Transverse colon (tissue), 4 donors: ENCODE measurements around the gene PDZD2. TPM values are rescaled to one million over a fixed set of nuclear protein-coding genes. Genes with fewer than 3 reads are reported as not detected.

ENCODE experiments used
- DNase-seq: peaks from one replicate; pipeline ENCODE4 v3.0.0-alpha.2; 2019
- H3K27ac ChIP-seq, 4 donors: fragments of 200-600 bp; sonication (generic); 2 replicates each; pipeline ENCODE4 v1.5.1; 2016 to 2018; ENCODE audit warnings: inconsistent platforms in 4 of 4
- H3K27me3 ChIP-seq: fragments of 200-600 bp; sonication (generic); 2 replicates; pipeline ENCODE4 v1.5.1; 2017; ENCODE audit warnings: inconsistent platforms
- H3K36me3 ChIP-seq, 4 donors: fragments of 200-600 bp; sonication (generic); 2 replicates each; pipeline ENCODE4 v1.5.1; 2017 to 2019; ENCODE audit warnings: inconsistent platforms in 4 of 4
- H3K4me1 ChIP-seq, 4 donors: fragments of 200-600 bp; sonication (generic); 2 replicates each; pipeline ENCODE4 v1.5.1; 2017 to 2020; ENCODE audit warnings: inconsistent platforms in 4 of 4
- H3K4me3 ChIP-seq, 4 donors: fragments of 200-600 bp; sonication (generic); 1 replicate in 1 of 4; 2 replicates in 3 of 4; pipeline versions ENCODE4 v1.5.1 to v1.6.1; 2017 to 2019; ENCODE audit warnings: inconsistent platforms in 4 of 4
- H3K9me3 ChIP-seq, 2 donors: fragments of 200-600 bp; sonication (generic); 2 replicates each; pipeline ENCODE4 v1.5.1; 2017 to 2019; ENCODE audit warnings: inconsistent platforms in 2 of 2
- CTCF ChIP-seq, 5 experiments: fragments of 200-600 bp in 3 of 5; fragments of 450-650 bp in 2 of 5; sonication (generic) in 3 of 5; IDR thresholded peaks; 1 replicate in 2 of 5; 2 replicates in 3 of 5; pipeline ENCODE4 v1.5.1; 2016 to 2017; ENCODE audit warnings: antibody characterized with exemption in 5 of 5, inconsistent platforms in 3 of 5, mild to moderate bottlenecking in 2 of 5, moderate library complexity in 1 of 5
- EP300 ChIP-seq: sonication (generic); formaldehyde crosslinking; IDR thresholded peaks from one replicate; pipeline ENCODE4 v1.6.1; 2017; ENCODE audit warnings: antibody characterized with exemption, low read depth
- POLR2A ChIP-seq: fragments of 450-650 bp; IDR thresholded peaks from one replicate; pipeline ENCODE4 v1.6.1; 2016; ENCODE audit warnings: antibody characterized with exemption, mild to moderate bottlenecking, moderate library complexity
- POLR2AphosphoS5 ChIP-seq, 3 donors: sonication (generic); formaldehyde crosslinking; IDR thresholded peaks; one replicate each; pipeline ENCODE4 v1.6.1; 2016; ENCODE audit warnings: antibody characterized with exemption in 3 of 3
- WGBS, 2 donors: methylation state at CpG; one replicate each; pipeline ENCODE4 v1.1.5; 2018; ENCODE audit warnings: low coverage in 1 of 2; 5-methylcytosine and 5-hydroxymethylcytosine counted together
- in situ Hi-C, 4 donors: fragments of 200-750 bp; cut with MboI; loops; one replicate each; pipeline versions ENCODE4 v1.15.0 to v1.15.1; 2017; ENCODE audit warnings: low sequenced_read_pairs in 3 of 4, low pct_ligation_motif_present in 1 of 4, low pct_unique_long_range_greater_than_20kb in 1 of 4
- intact Hi-C: fragments of 100-400 bp; cut with DNase I; formaldehyde crosslinking; loops from one replicate; pipeline ENCODE4 v1.15.1; 2023; ENCODE audit warnings: low total_unique reads
- total RNA-seq, 4 donors: library from RNA; depleted of rRNA; stranded (reverse); fragments of >200 nt; gene quantifications; one replicate each; pipeline ENCODE4 v1.1.0, GENCODE V29; 2016

The PDZD2 gene
- total RNA-seq, 4 donors from 2014 or later = 2.0 to 3.7 (median 2.8) TPM

GRCh38 chr5:31741496-31741895 is 102.6 kb downstream of the PDZD2 start:
- Histone ChIP-seq H3K36me3 (no peaks in the 10 kb centered on the region), H3K27ac (no peak overlapping the region), H3K4me1 (no peaks in the 10 kb centered on the region), H3K27me3 (no peaks in the 10 kb centered on the region), H3K9me3 (no peaks in the 10 kb centered on the region), H3K4me3 (no peak overlapping the region)
- DNase-seq = no peak
- in situ Hi-C loops (no loop called here), intact Hi-C loops (no loop called here)
- TF ChIP-seq POLR2A = no peak
- TF ChIP-seq EP300 = no peak
- no peak for TF ChIP-seq POLR2AphosphoS5 (IDR thresholded peaks at IDR 0.05)
- no peak for TF ChIP-seq CTCF (IDR thresholded peaks at IDR 0.05)
- WGBS, 2 donors = 33 to 55% methylated on average over 1 of the region's 1 CpG

DNA sequence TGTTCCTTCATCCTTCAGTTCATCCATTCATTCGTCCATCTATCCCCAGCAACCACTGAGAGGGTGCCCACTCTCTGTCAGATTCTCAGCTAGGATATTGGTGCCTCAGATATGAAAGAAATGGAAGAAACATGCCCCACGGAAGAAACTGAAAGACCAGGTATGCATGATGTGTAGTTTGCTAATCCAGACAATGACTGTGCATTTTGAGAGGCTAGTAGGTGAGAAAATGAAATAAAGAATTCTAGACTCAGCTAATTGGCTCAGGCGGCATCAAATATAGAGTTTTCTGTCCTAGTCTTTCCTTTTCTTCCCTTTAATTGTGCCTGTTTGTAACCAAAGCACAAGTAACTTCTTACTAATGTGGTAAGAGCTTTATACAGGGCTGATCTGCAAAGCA is 104.7 kb downstream of the PDZD2 start:
- intact Hi-C loops = no loop called here
- no peaks in the 10 kb centered on the region for H3K27me3 ChIP-seq
- no peaks in the 10 kb centered on the region for H3K9me3 ChIP-seq
- no peak for DNase-seq
- no peak overlapping the region for H3K4me3 ChIP-seq
- WGBS, 2 donors = 72 to 80% methylated on average over 3 of the region's 3 CpGs
- H3K4me1 ChIP-seq = no peaks in the 10 kb centered on the region
- no peaks in the 10 kb centered on the region for H3K36me3 ChIP-seq
- in situ Hi-C loops = no loop called here
- no peak for TF ChIP-seq POLR2A
- H3K27ac ChIP-seq = no peak overlapping the region

DNA sequence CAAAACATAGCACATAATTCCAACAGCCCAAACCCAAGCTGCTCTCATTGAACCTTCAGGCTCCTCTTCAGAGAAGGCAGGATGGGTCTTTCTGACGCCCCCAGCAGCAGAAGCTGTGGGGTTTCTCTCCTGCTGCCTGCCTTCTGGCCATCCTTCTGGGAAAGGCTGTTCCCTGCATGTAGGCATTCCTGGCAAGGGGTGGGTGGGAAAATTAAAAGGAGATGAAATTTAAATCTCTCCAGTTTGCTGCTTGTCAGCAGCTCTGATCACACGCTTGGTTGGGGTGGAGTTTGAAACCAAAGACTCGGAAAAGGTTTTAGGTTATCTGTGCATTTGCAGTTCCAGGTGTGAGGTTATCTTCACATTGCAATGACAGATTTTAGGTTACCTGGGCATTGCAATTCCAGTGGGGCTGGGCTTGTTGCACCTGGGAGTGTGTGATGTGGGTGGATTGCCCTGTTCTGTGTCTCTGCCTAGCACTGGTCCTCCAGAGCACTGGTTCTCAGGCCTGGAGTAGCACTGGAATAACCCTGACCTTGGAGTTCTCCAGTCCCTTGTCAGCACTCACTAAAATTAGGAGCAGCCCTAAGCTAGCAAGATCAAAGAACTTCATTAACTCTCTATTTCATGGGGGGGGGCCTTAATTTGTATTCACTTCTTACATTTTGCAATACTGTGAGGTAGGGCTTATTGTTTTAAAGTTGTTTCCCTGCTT is 109.7 kb downstream of the PDZD2 start:
- TF ChIP-seq POLR2A = no peak
- TF ChIP-seq CTCF (IDR thresholded peaks at IDR 0.05) = no peak
- no peak for TF ChIP-seq POLR2AphosphoS5 (IDR thresholded peaks at IDR 0.05)
- TF ChIP-seq EP300 = no peak
- in situ Hi-C loops = no loop called here

GRCh38 chr5:31750215-31750614 is 111.3 kb downstream of the PDZD2 start:
- intact Hi-C loops (no loop called here), in situ Hi-C loops (no loop called here)
- TF ChIP-seq POLR2AphosphoS5 (IDR thresholded peaks at IDR 0.05) = no peak
- no peak for TF ChIP-seq POLR2A
- no peak for TF ChIP-seq EP300
- TF ChIP-seq CTCF (IDR thresholded peaks at IDR 0.05) = no peak
- Histone ChIP-seq H3K36me3 (no peaks in the 10 kb centered on the region), H3K27me3 (no peaks in the 10 kb centered on the region), H3K4me1 (no peaks in the 10 kb centered on the region), H3K4me3 (no peak overlapping the region), H3K27ac (no peak overlapping the region), H3K9me3 (no peaks in the 10 kb centered on the region)
- no peak for DNase-seq
- WGBS, 2 donors = 88% methylated on average over 12 of the region's 12 CpGs; no CpG with 5 or more reads in 1 of the 2 donors

More for the DNA sequence above, 109.7 kb downstream of the PDZD2 start:
- Histone ChIP-seq H3K27me3 (no peaks in the 10 kb centered on the region), H3K27ac (no peak overlapping the region), H3K4me3 (no peak overlapping the region), H3K4me1 (no peaks in the 10 kb centered on the region), H3K36me3 (no peaks in the 10 kb centered on the region), H3K9me3 (no peaks in the 10 kb centered on the region)
- DNase-seq = no peak
- intact Hi-C loops = no loop called here
- 57 to 100% methylated on average over 1 to 3 of the region's 3 CpGs for WGBS, 2 donors

DNA sequence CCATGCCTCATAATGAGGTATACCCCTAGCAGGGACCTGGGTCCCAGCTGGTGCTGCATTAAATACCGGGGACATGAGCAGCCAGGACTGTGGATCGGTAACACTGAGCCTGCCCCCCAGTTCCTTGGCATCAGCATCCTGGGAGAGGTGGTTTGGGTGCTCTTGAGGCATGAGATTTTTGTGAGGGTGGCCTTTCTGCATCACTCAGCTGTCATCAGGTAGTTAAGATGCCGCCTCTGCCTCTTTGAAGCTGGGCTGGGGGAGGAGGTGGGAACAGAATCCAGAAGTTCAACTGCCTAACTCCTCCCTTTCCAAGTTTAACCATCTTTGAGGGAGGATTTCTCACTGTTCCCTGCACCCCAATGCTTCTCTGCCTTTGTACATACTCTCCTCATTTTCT is 112.7 kb downstream of the PDZD2 start:
- in situ Hi-C loops (no loop called here), intact Hi-C loops (no loop called here)
- 57% methylated on average over 1 of the region's 3 CpGs; no CpG with 5 or more reads in 1 of the 2 donors for WGBS, 2 donors
- no peaks in the 10 kb centered on the region for H3K27me3 ChIP-seq
- H3K9me3 ChIP-seq = no peaks in the 10 kb centered on the region
- no peaks in the 10 kb centered on the region for H3K4me1 ChIP-seq
- TF ChIP-seq CTCF (IDR thresholded peaks at IDR 0.05) (no peak), POLR2AphosphoS5 (IDR thresholded peaks at IDR 0.05) (no peak), EP300 (no peak), POLR2A (no peak)
- no peak overlapping the region for H3K27ac ChIP-seq
- no peaks in the 10 kb centered on the region for H3K36me3 ChIP-seq
- no peak overlapping the region for H3K4me3 ChIP-seq
- DNase-seq = no peak
